Suppressor macrophage (primary cell): ENCODE results near the gene ZNF367.
A peak's percentile ranks its signal among the peaks of the same experiment; 100 is the strongest.
"Not testable (repeated sequence)": the region's sequence is repeated elsewhere in the genome, so short reads cannot be mapped to it uniquely, and the experiment has no call there.

Source experiments
- DNase-seq, 4 experiments: peaks; one replicate each; pipeline ENCODE4 v3.0.0-alpha.2; 2020 to 2022

ZNF367 gene

DNA sequence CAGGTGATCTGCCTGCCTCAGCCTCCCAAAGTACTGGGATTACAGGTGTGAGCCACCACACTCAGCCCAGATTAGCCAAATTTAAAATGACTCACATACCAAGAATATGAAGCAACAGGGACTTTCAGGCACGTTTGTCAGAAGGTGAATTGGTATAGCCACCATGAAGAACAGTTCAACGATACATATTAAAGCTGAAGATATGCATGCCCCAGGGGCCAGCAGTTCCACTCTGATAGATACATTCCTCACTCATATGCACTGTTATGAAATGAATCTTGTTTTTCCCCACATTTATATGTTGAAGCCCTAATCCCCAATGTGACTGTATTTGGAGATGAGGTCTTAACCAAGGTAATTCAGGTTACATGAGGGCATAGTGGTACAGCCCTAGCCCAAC is 57.2 kb downstream of the ZNF367 start:
- no peak for DNase-seq

DNA sequence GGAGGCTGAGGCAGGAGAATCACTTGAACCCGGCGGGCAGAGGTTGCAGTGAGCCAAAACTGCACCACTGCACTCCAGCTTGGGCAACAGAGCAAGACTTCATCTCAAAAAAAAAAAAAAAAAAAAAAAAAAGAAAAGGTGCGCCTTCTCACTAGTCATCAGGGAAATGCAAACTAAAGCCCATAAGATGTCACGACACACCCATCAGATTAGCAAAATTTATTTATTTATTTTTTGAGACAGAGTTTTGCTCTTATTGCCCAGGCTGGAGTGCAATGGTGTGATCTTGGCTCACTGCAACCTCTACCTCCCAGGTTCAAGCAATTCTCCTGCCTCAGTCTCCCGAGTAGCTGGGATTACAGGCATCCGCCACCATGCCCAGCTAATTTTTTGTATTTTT is 57.6 kb downstream of the ZNF367 start:
- DNase-seq = not testable (repeated sequence)

DNA sequence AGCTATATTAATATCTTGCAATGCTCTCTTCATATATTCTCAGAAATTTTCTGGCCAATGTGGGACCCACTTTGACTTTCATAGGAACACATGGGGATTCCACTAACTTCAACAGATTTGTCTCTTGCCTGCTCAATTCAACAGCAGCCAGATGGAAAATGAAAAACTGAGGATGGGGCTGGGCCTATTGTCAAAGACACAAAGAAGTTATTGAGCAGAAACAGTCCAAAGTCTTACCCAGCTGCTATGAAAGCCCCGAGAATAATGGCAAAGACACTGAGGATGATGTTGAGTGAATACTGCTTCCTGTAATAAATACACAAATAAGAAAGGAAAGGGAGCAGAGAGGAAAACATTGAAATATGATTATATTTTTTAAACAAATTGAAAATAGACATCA is 67.3 kb downstream of the ZNF367 start:
- no peak for DNase-seq

DNA sequence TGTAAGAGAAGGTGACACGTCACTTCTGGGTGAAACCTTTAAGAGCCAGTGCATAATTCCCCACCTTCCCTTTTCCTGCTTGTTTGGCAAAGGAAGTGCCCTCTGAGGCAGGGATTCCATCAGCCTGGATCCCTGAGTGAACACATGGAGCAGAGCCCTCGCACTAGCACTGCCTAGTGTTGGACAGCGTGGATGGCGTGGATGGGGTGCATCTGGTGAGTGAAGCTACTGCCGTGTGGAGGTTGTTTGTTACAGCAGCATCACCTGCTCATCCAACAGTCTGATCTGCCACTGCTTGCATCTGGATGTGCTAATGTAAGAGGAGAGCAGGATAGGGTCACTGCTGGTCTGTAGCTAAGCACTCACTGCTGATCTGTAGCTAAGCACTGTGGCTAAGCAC is 69.9 kb downstream of the ZNF367 start:
- no peak for DNase-seq

DNA sequence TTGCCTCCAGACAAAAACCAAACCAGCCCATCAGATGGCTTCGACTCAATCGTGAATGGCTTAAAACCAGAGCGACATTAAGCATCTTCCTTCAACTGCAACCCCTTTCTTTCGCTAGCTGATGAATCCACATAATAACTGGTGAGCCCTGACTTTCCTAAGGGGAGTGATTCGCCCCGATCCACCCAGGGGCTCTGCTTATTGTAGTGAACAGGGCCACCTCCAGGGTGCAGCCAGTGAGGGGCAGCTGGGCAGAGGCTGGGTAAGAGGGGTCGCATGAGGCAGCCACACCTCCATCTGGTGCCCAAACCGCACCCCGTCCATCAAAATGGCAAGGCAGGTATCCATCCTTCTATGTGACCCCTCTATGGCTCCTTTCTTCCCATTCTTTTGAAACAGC is 72.6 kb downstream of the ZNF367 start:
- no peak for DNase-seq

DNA sequence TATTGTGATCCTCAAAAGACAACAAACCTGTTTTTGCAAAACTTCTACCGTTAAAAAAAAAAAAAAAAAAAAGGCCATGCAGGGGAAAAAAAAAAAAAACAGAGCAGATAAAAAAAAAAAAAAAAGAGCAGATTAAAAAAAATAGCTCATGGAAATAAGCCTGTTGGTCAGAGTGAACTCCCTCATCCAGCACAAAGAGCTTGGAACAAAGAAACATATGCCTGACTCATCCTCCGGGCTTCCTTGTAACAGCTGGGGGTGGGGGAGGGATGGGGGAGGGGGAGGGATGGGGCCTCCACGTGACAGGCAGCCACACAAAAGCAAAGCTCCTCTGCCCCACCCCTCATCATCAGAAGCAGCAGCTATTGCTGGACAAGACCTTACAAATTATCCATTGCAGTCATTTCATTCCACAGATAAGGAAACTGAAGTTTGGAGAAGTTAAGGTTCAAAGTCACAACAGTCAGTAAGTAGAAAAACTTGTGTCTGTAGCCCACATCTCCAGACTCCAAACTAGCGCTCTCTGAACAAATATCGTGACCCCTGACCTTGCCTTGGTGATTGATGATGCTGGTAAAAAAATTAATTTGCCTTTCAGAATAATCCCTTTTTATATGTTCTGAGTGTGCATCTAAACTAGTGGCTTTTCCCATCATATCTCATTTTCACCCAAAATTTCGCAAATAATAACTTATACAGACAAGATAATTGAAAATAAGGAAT is 73.6 kb downstream of the ZNF367 start:
- peak; percentile 29 to 58 (median 49) for DNase-seq

DNA sequence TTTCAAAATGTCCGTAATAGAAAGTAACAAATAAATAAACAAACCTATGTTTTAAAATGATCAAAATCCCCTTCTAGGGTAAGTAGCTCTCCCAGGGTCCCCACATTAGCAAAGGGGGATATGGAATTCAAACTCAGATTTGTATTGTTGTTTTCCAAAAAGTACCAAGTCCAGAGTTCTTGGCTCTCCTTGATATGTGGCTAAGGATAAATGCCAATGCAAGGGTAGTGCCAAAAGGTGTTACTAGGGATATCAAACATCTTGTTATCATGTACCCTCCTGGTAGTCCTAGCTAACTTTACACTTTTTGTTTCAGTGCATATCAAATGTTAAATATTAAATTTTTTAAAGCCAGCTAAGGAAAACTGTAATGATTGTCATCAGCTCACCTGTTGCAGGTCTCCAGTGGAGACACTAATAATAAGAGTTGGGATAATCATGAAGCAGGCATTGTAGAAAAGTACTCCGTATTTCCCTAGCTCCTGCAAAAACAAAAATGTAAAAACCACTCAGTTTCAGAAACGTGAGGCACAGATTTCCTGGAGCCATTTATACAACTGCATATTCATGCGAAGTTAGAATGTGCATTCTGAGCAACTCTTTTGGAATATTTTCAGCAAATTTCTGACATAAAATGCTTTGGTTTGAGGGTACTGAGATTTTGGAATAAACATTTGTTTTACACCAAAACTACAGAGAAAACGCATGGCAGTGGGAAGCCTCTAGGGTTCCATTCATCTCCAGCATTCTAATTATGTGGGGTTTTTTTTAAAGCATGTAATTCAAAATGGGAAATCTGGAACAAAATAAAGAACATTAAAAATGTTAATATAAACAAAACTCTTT is 74.4 kb downstream of the ZNF367 start:
- no peak for DNase-seq

DNA sequence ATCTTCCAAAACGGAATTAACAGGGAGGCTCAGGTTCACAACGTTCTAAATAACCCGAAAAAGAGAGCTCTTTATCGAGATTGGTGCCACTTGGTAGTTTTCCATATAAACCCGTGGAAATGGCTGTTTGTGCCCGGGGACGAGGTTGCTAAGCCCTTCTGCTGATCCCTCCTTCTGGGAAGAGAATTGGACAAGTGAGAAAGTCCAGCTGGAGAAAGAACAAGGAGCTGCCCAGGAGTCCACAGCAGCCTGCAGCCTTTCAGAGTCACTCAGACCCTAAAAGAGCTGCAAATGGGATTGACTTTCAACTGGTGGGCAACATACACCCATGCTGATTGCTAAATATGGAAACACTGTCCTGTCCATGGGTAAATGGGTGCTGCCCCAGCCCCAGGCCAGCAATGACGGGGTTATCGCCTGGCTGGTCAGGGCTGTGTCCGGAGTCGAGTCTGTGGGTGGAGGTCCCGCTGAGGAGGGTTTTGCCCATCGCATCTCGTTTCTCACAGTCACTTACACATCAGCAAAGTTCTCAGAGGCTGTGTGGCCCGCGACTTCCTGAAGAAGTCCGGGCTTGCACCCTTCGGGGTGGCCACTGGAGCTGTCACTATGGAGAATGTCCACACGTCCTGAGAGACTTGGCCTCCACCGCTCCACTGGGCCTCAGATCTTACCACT is 75.5 kb downstream of the ZNF367 start:
- no peak for DNase-seq

DNA sequence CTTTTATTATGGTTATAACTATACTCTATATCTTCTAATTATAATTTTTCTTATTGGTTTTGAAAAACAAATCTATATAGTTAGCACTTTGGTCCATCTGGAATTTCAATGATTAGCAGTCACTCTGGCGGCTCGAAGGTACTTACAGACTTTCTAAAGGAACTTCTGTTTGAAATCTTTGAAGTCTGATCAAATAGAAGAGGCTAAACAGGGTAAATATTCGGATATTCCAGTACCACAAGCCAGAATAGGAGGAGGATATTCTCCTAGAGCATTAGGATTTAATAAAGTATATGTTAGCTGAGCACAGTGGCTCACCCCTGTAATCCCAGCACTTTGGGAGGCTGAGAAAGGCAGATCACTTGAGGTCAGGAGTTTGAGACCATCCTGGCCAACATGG is 77.5 kb downstream of the ZNF367 start:
- DNase-seq = no peak

DNA sequence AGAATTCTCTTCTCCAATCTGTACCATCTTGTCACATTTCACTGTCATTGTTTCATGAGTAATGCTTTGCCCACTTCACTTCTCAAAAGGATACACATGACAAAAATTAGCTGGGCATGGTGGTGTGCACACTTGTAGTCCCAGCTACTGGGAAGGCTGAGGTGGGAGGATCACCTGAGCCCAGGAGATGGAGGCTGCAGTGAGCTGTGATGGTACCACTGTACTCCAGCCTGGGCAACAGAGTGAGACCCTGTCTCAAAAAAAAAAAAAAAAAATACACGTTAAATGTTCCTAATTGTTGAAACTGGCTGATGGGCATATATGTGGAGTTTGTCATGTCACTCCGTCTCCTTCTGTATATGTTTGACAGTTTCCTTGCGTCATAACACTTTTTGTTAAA is 79.9 kb downstream of the ZNF367 start:
- no peak for DNase-seq
